NB4 (cell line): ENCODE data around the gene PLEKHG4B.

Experiments used
- DNase-seq: peaks from one replicate; pipeline ENCODE4 v3.0.0; 2010; ENCODE audit warnings: low read depth
- H3K4me3 ChIP-seq: one replicate; pipeline ENCODE4 v1.5.1; 2011; ENCODE audit warnings: mild to moderate bottlenecking, low read depth, low read length, moderate library complexity
- CTCF ChIP-seq: IDR thresholded peaks from one replicate; pipeline ENCODE4 v1.5.1; 2012; ENCODE audit warnings: low read depth, low read length
- MAX ChIP-seq: IDR thresholded peaks from 2 replicates; pipeline ENCODE4 v1.6.1; 2011; ENCODE audit warnings: low read depth, low read length
- MYC ChIP-seq: IDR thresholded peaks from 2 replicates; pipeline ENCODE4 v1.6.1; 2011; ENCODE audit warnings: low read depth, low read length
- POLR2A ChIP-seq: IDR thresholded peaks from 2 replicates; pipeline ENCODE4 v1.6.1; 2011; ENCODE audit warnings: mild to moderate bottlenecking; ENCODE audit not compliant: insufficient read length; ENCODE audit errors: extremely low read depth

Gene PLEKHG4B

GRCh38 chr5:181566-181965, 89.6 kb downstream of the PLEKHG4B start:
- no peak for DNase-seq
- H3K4me3 ChIP-seq: no peak overlapping the region
- TF ChIP-seq CTCF (no peak), MYC (no peak), MAX (no peak), POLR2A (no peak)

- DNase-seq: no peak
Observed at GRCh38 chr5:182126-182525, 90.2 kb downstream of the PLEKHG4B start.

GRCh38 chr5:184471-184870, 92.5 kb downstream of the PLEKHG4B start:
- TF ChIP-seq POLR2A (no peak), CTCF (no peak), MAX (no peak), MYC (no peak)
- no peak overlapping the region for H3K4me3 ChIP-seq
- no peak for DNase-seq

More at GRCh38 chr5:182126-182525, 90.2 kb downstream of the PLEKHG4B start:
- no peak overlapping the region for H3K4me3 ChIP-seq
- TF ChIP-seq CTCF (no peak), MAX (no peak), POLR2A (no peak), MYC (no peak)

- no peak overlapping the region for H3K4me3 ChIP-seq
- DNase-seq: no peak
- no peak for TF ChIP-seq MYC
- no peak for TF ChIP-seq POLR2A
- TF ChIP-seq CTCF: no peak
Observed at GRCh38 chr5:185095-186070, 93.4 kb downstream of the PLEKHG4B start.

- no peak overlapping the region for H3K4me3 ChIP-seq
- TF ChIP-seq MYC: no peak
- no peak for TF ChIP-seq CTCF
- TF ChIP-seq MAX: no peak
- no peak for TF ChIP-seq POLR2A
- no peak for DNase-seq
Observed at GRCh38 chr5:186091-187041, 94.4 kb downstream of the PLEKHG4B start.
